Naive thymus-derived CD4-positive, alpha-beta T cell (primary cell): Measurements from ENCODE around the gene DSC1. TPM values are rescaled to one million over a fixed set of nuclear protein-coding genes. Genes with fewer than 3 reads are reported as not detected.
A peak's percentile ranks its signal among the peaks of the same experiment; 100 is the strongest.

Source experiments
- ATAC-seq: fragments of 150-1000 bp; cut with Tn5 transposase; 2 replicates; pipeline ENCODE4 v1.10.0; 2021; ENCODE audit warnings: mild to moderate bottlenecking, moderate library complexity
- CTCF ChIA-PET: fragments of 350-600 bp; sonication (Branson Sonifier 250); formaldehyde crosslinking; loops from one replicate; lab custom pipeline; 2021; ENCODE audit warnings: antibody characterized with exemption; lab: Charles Lee
- POLR2A ChIA-PET: fragments of 350-600 bp; sonication (Branson Sonifier 250); formaldehyde crosslinking; loops from one replicate; lab custom pipeline; 2021; ENCODE audit warnings: antibody characterized with exemption, inconsistent platforms; lab: Charles Lee
- DNase-seq, 9 donors: peaks; one replicate each; pipeline versions ENCODE4 v3.0.0 to v3.0.0-alpha.2; 2020 to 2022; ENCODE audit warnings: mixed read lengths in 1 of 9
- H3K27ac ChIP-seq: one replicate; pipeline ENCODE4 v1.7.0; 2013; ENCODE audit warnings: mild to moderate bottlenecking, low read depth, low read length, moderate library complexity
- H3K27me3 ChIP-seq, 2 donors: one replicate each; pipeline ENCODE4 v1.7.0; 2013; ENCODE audit warnings: low read length in 2 of 2, mild to moderate bottlenecking in 2 of 2, moderate library complexity in 2 of 2; ENCODE audit not compliant: control insufficient read depth in 2 of 2, insufficient read depth in 2 of 2
- H3K36me3 ChIP-seq, 3 experiments: 1 replicate in 2 of 3; 2 replicates in 1 of 3; pipeline ENCODE4 v1.7.0; 2013; ENCODE audit warnings: low read length in 3 of 3, mild to moderate bottlenecking in 3 of 3, moderate library complexity in 1 of 3; ENCODE audit not compliant: insufficient read depth in 3 of 3, control insufficient read depth in 2 of 3
- H3K4me1 ChIP-seq, 2 donors: one replicate each; pipeline ENCODE4 v1.7.0; 2013; ENCODE audit warnings: low read length in 2 of 2, mild to moderate bottlenecking in 2 of 2, moderate library complexity in 1 of 2; ENCODE audit not compliant: control insufficient read depth in 2 of 2, insufficient read depth in 2 of 2
- H3K4me3 ChIP-seq: 2 replicates; pipeline ENCODE4 v1.7.0; 2013; ENCODE audit warnings: mild to moderate bottlenecking, low read length
- H3K9me3 ChIP-seq, 3 experiments: 1 replicate in 2 of 3; 2 replicates in 1 of 3; pipeline ENCODE4 v1.7.0; 2013; ENCODE audit warnings: low read length in 3 of 3; ENCODE audit not compliant: control insufficient read depth in 2 of 3
- H3K27ac Mint-ChIP-seq, 9 donors: one replicate each; pipeline ENCODE4 v1.8.0; 2020 to 2022; ENCODE audit warnings: mixed read lengths in 9 of 9, mild to moderate bottlenecking in 8 of 9, moderate library complexity in 5 of 9, inconsistent platforms in 2 of 9
- H3K27me3 Mint-ChIP-seq, 5 donors: one replicate each; pipeline ENCODE4 v1.8.0; 2021 to 2022; ENCODE audit warnings: mixed read lengths in 5 of 5, mild to moderate bottlenecking in 1 of 5
- H3K36me3 Mint-ChIP-seq, 5 donors: one replicate each; pipeline ENCODE4 v1.8.0; 2020 to 2022; ENCODE audit warnings: mixed read lengths in 5 of 5, mild to moderate bottlenecking in 3 of 5, inconsistent platforms in 1 of 5
- H3K4me1 Mint-ChIP-seq, 7 donors: one replicate each; pipeline ENCODE4 v1.8.0; 2020 to 2022; ENCODE audit warnings: mixed read lengths in 7 of 7, mild to moderate bottlenecking in 3 of 7, inconsistent platforms in 1 of 7
- H3K4me3 Mint-ChIP-seq, 10 donors: one replicate each; pipeline ENCODE4 v1.8.0; 2020 to 2022; ENCODE audit warnings: mild to moderate bottlenecking in 10 of 10, mixed read lengths in 10 of 10, moderate library complexity in 6 of 10, inconsistent platforms in 2 of 10
- H3K9me3 Mint-ChIP-seq, 11 donors: one replicate each; pipeline ENCODE4 v1.8.0; 2020 to 2022; ENCODE audit warnings: mixed read lengths in 11 of 11, mild to moderate bottlenecking in 4 of 11, inconsistent platforms in 1 of 11, moderate library complexity in 1 of 11
- intact Hi-C, 2 donors: fragments of 100-400 bp; cut with micrococcal nuclease; formaldehyde crosslinking; loops; one replicate each; pipeline ENCODE4 v1.15.1; 2023
- polyA plus RNA-seq, 2 donors: library from polyadenylated mRNA; unstranded; fragments of 300-500 nt; fragmentation: Illumina TruSeq; gene quantifications; one replicate each; pipeline ENCODE4 v1.2.3, GENCODE V29; 2021
- total RNA-seq, 6 experiments: library from RNA in 5 of 6; stranded (reverse) in 5 of 6; gene quantifications; 1 replicate in 5 of 6; 2 replicates in 1 of 6; pipeline ENCODE4 v1.2.3 and lab custom pipeline; 2021 to 2026

Gene DSC1
- total and polyA plus RNA-seq, 7 experiments from 2014 or later: 3.1 to 16.2 (median 8.4) TPM; not detected in 1

- ChIA-PET POLR2A (interaction anchor here (1.0 kb wide), 1 partner anchor 14 kb away, joined by 4 read pairs; no protein-coding TSS in a partner anchor), CTCF (no interaction called here)
- ATAC-seq: peak; percentile 21
Observed at GRCh38 chr18:31162419-31162793, 250 bp downstream of the DSC1 start.

GRCh38 chr18:31161757-31162418 lies 768 bp downstream of the DSC1 start:
- H3K4me3 ChIP-seq: peak overlapping the region; percentile 28
- Mint-ChIP-seq H3K36me3 (peaks cover 0 to 6% (median 4%) of the 10 kb centered on the region in 5 donors), H3K4me1 (peaks cover 0 to 24% (median 9%) of the 10 kb centered on the region in 7 donors), H3K9me3 (peaks cover 0 to 10% (median 3%) of the 10 kb centered on the region in 11 donors), H3K27ac (peak overlapping the region in 8 of 9 donors; percentile 43 to 94 (median 88)), H3K4me3 (peak overlapping the region in 9 of 10 donors; percentile 50 to 88 (median 82)), H3K27me3 (no peaks in the 10 kb centered on the region)
- H3K9me3 ChIP-seq: no peaks in the 10 kb centered on the region
- POLR2A ChIA-PET: interaction anchor here (1.0 kb wide), 1 partner anchor 14 kb away, joined by 4 read pairs; no protein-coding TSS in a partner anchor
- H3K4me1 ChIP-seq: no peaks in the 10 kb centered on the region
- no peak for DNase-seq
- no peaks in the 10 kb centered on the region for H3K27me3 ChIP-seq
- CTCF ChIA-PET: no interaction called here
- no peaks in the 10 kb centered on the region for H3K36me3 ChIP-seq
- peak overlapping the region; percentile 70 for H3K27ac ChIP-seq
- no peak for ATAC-seq
- intact Hi-C loops: loop anchor here in 1 of 2 donors (2.0 to 5.0 kb wide), 3 partner anchors 113 to 930 kb away; partner anchors contain the start of genes DSG2 and RNF138

More at GRCh38 chr18:31162419-31162793, 250 bp downstream of the DSC1 start:
- Mint-ChIP-seq H3K4me1 (peaks cover 0 to 24% (median 9%) of the 10 kb centered on the region in 7 donors), H3K4me3 (peak overlapping the region in 9 of 10 donors; percentile 50 to 88 (median 82)), H3K36me3 (peaks cover 0 to 4% (median under 1%) of the 10 kb centered on the region in 5 donors), H3K27ac (peak overlapping the region in 8 of 9 donors; percentile 43 to 94 (median 89)), H3K27me3 (no peaks in the 10 kb centered on the region), H3K9me3 (peaks cover 0 to 10% (median 3%) of the 10 kb centered on the region in 11 donors)
- no peaks in the 10 kb centered on the region for H3K9me3 ChIP-seq
- H3K36me3 ChIP-seq: no peaks in the 10 kb centered on the region
- no peaks in the 10 kb centered on the region for H3K4me1 ChIP-seq
- peak overlapping the region; percentile 70 for H3K27ac ChIP-seq
- no peaks in the 10 kb centered on the region for H3K27me3 ChIP-seq
- DNase-seq: no peak
- intact Hi-C loops: loop anchor here in 1 of 2 donors (2.0 to 5.0 kb wide), 3 partner anchors 112 to 930 kb away; partner anchors contain the start of genes DSG2 and RNF138
- peak overlapping the region; percentile 28 for H3K4me3 ChIP-seq

- H3K27ac Mint-ChIP-seq: no peak overlapping the region
- H3K27me3 Mint-ChIP-seq: no peaks in the 10 kb centered on the region
- no peak overlapping the region for H3K4me3 Mint-ChIP-seq
- Histone ChIP-seq H3K27ac (no peak overlapping the region), H3K36me3 (no peaks in the 10 kb centered on the region), H3K9me3 (no peaks in the 10 kb centered on the region), H3K27me3 (no peaks in the 10 kb centered on the region), H3K4me3 (no peak overlapping the region), H3K4me1 (no peaks in the 10 kb centered on the region)
- ChIA-PET POLR2A (no interaction called here), CTCF (no interaction called here)
- ATAC-seq (no peak), DNase-seq (no peak)
- peaks cover 0 to 9% (median 4%) of the 10 kb centered on the region in 5 donors for H3K36me3 Mint-ChIP-seq
- peaks cover 0 to 8% (median 0%) of the 10 kb centered on the region in 11 donors for H3K9me3 Mint-ChIP-seq
- intact Hi-C loops: loop anchor here in 1 of 2 donors (5.0 kb wide), 1 partner anchor 310 kb away; no protein-coding TSS in a partner anchor
- H3K4me1 Mint-ChIP-seq: peaks cover 0 to 5% (median 0%) of the 10 kb centered on the region in 7 donors
Observed at GRCh38 chr18:31156821-31157763, 5.6 kb downstream of the DSC1 start.

GRCh38 chr18:31155498-31155897 lies 7.2 kb downstream of the DSC1 start:
- Mint-ChIP-seq H3K27ac (no peak overlapping the region), H3K4me3 (no peak overlapping the region), H3K27me3 (no peaks in the 10 kb centered on the region), H3K4me1 (peaks cover 0 to 5% (median 0%) of the 10 kb centered on the region in 7 donors), H3K36me3 (peaks cover 0 to 9% (median 4%) of the 10 kb centered on the region in 5 donors), H3K9me3 (peaks cover 0 to 8% (median 0%) of the 10 kb centered on the region in 11 donors)
- ChIA-PET CTCF (no interaction called here), POLR2A (no interaction called here)
- Histone ChIP-seq H3K9me3 (no peaks in the 10 kb centered on the region), H3K4me3 (no peak overlapping the region), H3K27ac (no peak overlapping the region), H3K27me3 (no peaks in the 10 kb centered on the region), H3K4me1 (no peaks in the 10 kb centered on the region), H3K36me3 (no peaks in the 10 kb centered on the region)
- ATAC-seq (no peak), DNase-seq (no peak)
- intact Hi-C loops: loop anchor here in 1 of 2 donors (5.0 kb wide), 1 partner anchor 308 kb away; no protein-coding TSS in a partner anchor

GRCh38 chr18:31154181-31154580 lies 8.5 kb downstream of the DSC1 start:
- Histone ChIP-seq H3K9me3 (no peaks in the 10 kb centered on the region), H3K4me1 (no peaks in the 10 kb centered on the region), H3K27me3 (no peaks in the 10 kb centered on the region), H3K4me3 (no peak overlapping the region), H3K36me3 (no peaks in the 10 kb centered on the region), H3K27ac (no peak overlapping the region)
- intact Hi-C loops: no loop called here
- H3K36me3 Mint-ChIP-seq: peaks cover 0 to 9% (median 4%) of the 10 kb centered on the region in 5 donors
- H3K9me3 Mint-ChIP-seq: peaks cover 0 to 8% (median 0%) of the 10 kb centered on the region in 11 donors
- H3K4me1 Mint-ChIP-seq: peaks cover 0 to 5% (median 0%) of the 10 kb centered on the region in 7 donors
- no peak overlapping the region for H3K4me3 Mint-ChIP-seq
- ChIA-PET POLR2A (no interaction called here), CTCF (no interaction called here)
- ATAC-seq (no peak), DNase-seq (no peak)
- no peak overlapping the region for H3K27ac Mint-ChIP-seq
- H3K27me3 Mint-ChIP-seq: no peaks in the 10 kb centered on the region

- intact Hi-C loops: no loop called here
Observed at GRCh38 chr18:31149351-31149750, 13.3 kb downstream of the DSC1 start.

More at GRCh38 chr18:31149351-31149750, 13.3 kb downstream of the DSC1 start:
- no peaks in the 10 kb centered on the region for H3K27me3 Mint-ChIP-seq
- DNase-seq (no peak), ATAC-seq (no peak)
- H3K9me3 ChIP-seq: no peaks in the 10 kb centered on the region
- no peak overlapping the region for H3K4me3 Mint-ChIP-seq
- H3K27me3 ChIP-seq: no peaks in the 10 kb centered on the region
- CTCF ChIA-PET: no interaction called here
- no peak overlapping the region for H3K4me3 ChIP-seq
- H3K27ac Mint-ChIP-seq: no peak overlapping the region
- peaks cover 0 to 12% (median 2%) of the 10 kb centered on the region in 11 donors for H3K9me3 Mint-ChIP-seq
- H3K27ac ChIP-seq: no peak overlapping the region
- H3K36me3 Mint-ChIP-seq: peaks cover 0 to 11% (median 6%) of the 10 kb centered on the region in 5 donors
- POLR2A ChIA-PET: no interaction called here
- H3K36me3 ChIP-seq: no peaks in the 10 kb centered on the region
- no peaks in the 10 kb centered on the region for H3K4me1 ChIP-seq
- H3K4me1 Mint-ChIP-seq: peaks cover 0 to 5% (median 0%) of the 10 kb centered on the region in 7 donors
